ENCODE results near the gene CDC25B.

- no peak for TF ChIP-seq CTCF (IDR thresholded peaks at IDR 0.05; ENCODE audit: low read depth, low read length, missing input control)
- no peak for TF ChIP-seq MAX (IDR thresholded peaks at IDR 0.05)
- TF ChIP-seq ATF3 (IDR thresholded peaks at IDR 0.05): no peak
- TF ChIP-seq JUND (IDR thresholded peaks at IDR 0.05): no peak
- no peak for TF ChIP-seq GABPA (IDR thresholded peaks at IDR 0.05 in 1 of 2, conservative IDR thresholded peaks at IDR 0.05 in 1 of 2)
- no peak for TF ChIP-seq TAF1 (conservative IDR thresholded peaks at IDR 0.05)
- no peak for TF ChIP-seq REST (IDR thresholded peaks at IDR 0.05)
- TF ChIP-seq RAD21 (IDR thresholded peaks at IDR 0.05): no peak
- TF ChIP-seq HNF4G (IDR thresholded peaks at IDR 0.05): no peak
Measured at GRCh38 chr20:3753501-3754275, 42.4 kb upstream of the CDC25B start.
